ENCODE measurements around the gene SSRP1. TPM values are rescaled to one million over a fixed set of nuclear protein-coding genes. Genes with fewer than 3 reads are reported as not detected.

Gene SSRP1
- total and polyA plus RNA-seq, 2 of the 4 experiments (the other 2 are of a cell fraction) = 106 to 146 TPM

- Histone ChIP-seq H3K56ac (ENCODE audit: extremely low read depth, insufficient read depth, low read length) (no peak within 1 kb of the TSS), H3K4me3 (ENCODE audit: insufficient read depth, low read depth, low read length) (no peak within 1 kb of the TSS), H3K27me3 (ENCODE audit: control insufficient read depth, insufficient read depth, low read length) (peaks cover 31% of the 10 kb centered on the region), H4K8ac (ENCODE audit: low read depth in 2 of 2, low read length in 2 of 2) (no peak within 1 kb of the TSS), H3K79me1 (ENCODE audit: low read depth in 1 of 2, low read length in 2 of 2) (peaks cover 20 to 31% of the 10 kb centered on the region in 2 experiments), H3K4me1 (ENCODE audit: control insufficient read depth, insufficient read depth, low read length) (peaks cover 8% of the 10 kb centered on the region), H2BK120ac (ENCODE audit: low read depth, low read length) (no peak within 1 kb of the TSS), H3K9ac (ENCODE audit: low read depth, low read length) (no peak within 1 kb of the TSS), H3K4me2 (ENCODE audit: low read depth, low read length) (no peak within 1 kb of the TSS), H3K36me3 (ENCODE audit: control insufficient read depth, insufficient read depth, low read length) (peaks cover 8% of the 10 kb centered on the region), H3K4ac (ENCODE audit: low read depth, low read length) (no peak within 1 kb of the TSS), H4K20me1 (ENCODE audit: insufficient read depth, low read length) (0 out of 2 replicates have a peak, but pooled peaks cover 3% of the 10 kb centered on the region), H3K23ac (ENCODE audit: low read depth, low read length) (no peak within 1 kb of the TSS), H3K27ac (ENCODE audit: insufficient read depth, low read length) (no peak within 1 kb of the TSS), H2BK20ac (ENCODE audit: low read depth, low read length) (no peak within 1 kb of the TSS), H3K14ac (replicated peaks; ENCODE audit: low read depth, low read length) (no peak within 1 kb of the TSS), H2AK5ac (ENCODE audit: low read depth, low read length) (no peak within 1 kb of the TSS), H2BK15ac (ENCODE audit: low read depth, low read length) (no peak within 1 kb of the TSS), H3K9me1 (ENCODE audit: insufficient read depth, low read length) (peaks cover 11% of the 10 kb centered on the region), H4K91ac (ENCODE audit: insufficient read depth, low read depth, low read length) (no peak within 1 kb of the TSS), H2BK5ac (ENCODE audit: low read depth, low read length, poor library complexity, severe bottlenecking) (no peak within 1 kb of the TSS), H3K9me3 (ENCODE audit: control insufficient read depth, insufficient read depth, low read length) (no peaks in the 10 kb centered on the region), H3K18ac (ENCODE audit: low read depth, low read length) (no peak within 1 kb of the TSS), H2AFZ (replicated peaks; ENCODE audit: low read length, poor library complexity) (no peak within 1 kb of the TSS), H4K5ac (ENCODE audit: low read depth, low read length) (no peak within 1 kb of the TSS), H2AK9ac (replicated peaks; ENCODE audit: low read depth, low read length, poor library complexity) (no peak within 1 kb of the TSS)
- POLR2A ChIA-PET (ENCODE audit: unreplicated experiment) = no interaction called here
- dilution Hi-C loops (cut with HindIII; ENCODE audit: low sequenced_read_pairs, unreplicated experiment) = no loop called here
- BruUV-seq (replicated peaks) = no TSS peak
- TF ChIP-seq ELK1 (IDR thresholded peaks at IDR 0.05; ENCODE audit: borderline replicate concordance, low read depth, low read length) = no peak
- no peak for TF ChIP-seq CHD1 (IDR thresholded peaks at IDR 0.05; ENCODE audit: low read depth, low read length)
- TF ChIP-seq FOS (IDR thresholded peaks at IDR 0.05; ENCODE audit: low read depth, low read length) = no peak
- no peak for TF ChIP-seq CEBPB (IDR thresholded peaks at IDR 0.05; ENCODE audit: low read depth, low read length)
- TF ChIP-seq USF2 (IDR thresholded peaks at IDR 0.05; ENCODE audit: low read depth, low read length) = no peak
- TF ChIP-seq RAD21 (IDR thresholded peaks at IDR 0.05; ENCODE audit: low read length) = no peak
- no peak for TF ChIP-seq POLR2A (IDR thresholded peaks at IDR 0.05; ENCODE audit: low read depth, low read length)
- TF ChIP-seq BHLHE40 (IDR thresholded peaks at IDR 0.05; ENCODE audit: low read depth, low read length) = no peak
- no peak for TF ChIP-seq MAZ (IDR thresholded peaks at IDR 0.05; ENCODE audit: borderline replicate concordance, low read depth, low read length)
- TF ChIP-seq MAFK (IDR thresholded peaks at IDR 0.05; ENCODE audit: low read depth, low read length) = no peak
- TF ChIP-seq SMC3 (IDR thresholded peaks at IDR 0.05; ENCODE audit: low read depth, low read length) = no peak
- no peak for TF ChIP-seq MXI1 (IDR thresholded peaks at IDR 0.05; ENCODE audit: borderline replicate concordance, low read depth, low read length)
- TF ChIP-seq NFE2L2 (IDR thresholded peaks at IDR 0.05; ENCODE audit: low read depth, low read length) = no peak
- no peak for TF ChIP-seq RFX5 (IDR thresholded peaks at IDR 0.05; ENCODE audit: low read depth, low read length)
- TF ChIP-seq CTCF (conservative IDR thresholded peaks at IDR 0.05; ENCODE audit: low read depth, low read length) = no peak
- no peak for TF ChIP-seq RCOR1 (IDR thresholded peaks at IDR 0.05; ENCODE audit: insufficient replicate concordance, low read length)
- DNase-seq (no peak), ATAC-seq (ENCODE audit: low read depth) (no peak)
- CTCF ChIA-PET = interaction anchor here (1.1 kb wide), 1 partner anchor 189 kb away, joined by 3 read pairs; no protein-coding TSS in a partner anchor
- intact Hi-C loops (cut with micrococcal nuclease) = no loop called here
- no CpG with 5 or more reads among the region's 4 CpGs for WGBS, 2 experiments (ENCODE audit: extremely low coverage in 2 of 2, insufficient read length in 1 of 2)
- in situ Hi-C loops (cut with MboI; ENCODE audit: low sequenced_read_pairs) = no loop called here
Observed at GRCh38 chr11:57338142-57338541, 2.5 kb upstream of the SSRP1 start, which contains the start of gene P2RX3. Gene P2RX3 (plus strand): TSS chr11:57338352. CDS start chr11:57338551, 199 bp downstream.
